ENCODE results near the gene EPGN.
"Not testable (repeated sequence)": the region's sequence is repeated elsewhere in the genome, so short reads cannot be mapped to it uniquely, and the experiment has no call there.

Gene EPGN

DNA sequence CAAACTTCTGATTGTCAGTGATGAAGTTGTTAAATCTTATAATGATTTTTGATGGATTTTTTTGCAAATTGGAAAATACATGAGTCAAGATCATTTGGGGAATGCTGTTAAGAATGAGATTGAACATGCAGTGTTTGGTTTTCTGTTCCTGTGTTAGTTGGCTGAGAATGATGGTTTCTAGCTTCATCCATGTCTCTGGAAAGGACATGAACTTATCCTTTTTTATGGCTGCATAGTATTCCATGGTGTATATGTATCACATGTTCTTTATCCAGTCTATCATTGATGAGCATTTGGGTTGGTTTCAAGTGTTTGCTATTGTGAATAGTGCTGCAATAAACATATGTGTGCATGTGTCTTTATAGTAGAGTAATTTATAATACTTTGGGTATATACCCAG is 32.2 kb downstream of the EPGN start:
- DNase-seq (ENCODE audit: low read depth): not testable (repeated sequence)

DNA sequence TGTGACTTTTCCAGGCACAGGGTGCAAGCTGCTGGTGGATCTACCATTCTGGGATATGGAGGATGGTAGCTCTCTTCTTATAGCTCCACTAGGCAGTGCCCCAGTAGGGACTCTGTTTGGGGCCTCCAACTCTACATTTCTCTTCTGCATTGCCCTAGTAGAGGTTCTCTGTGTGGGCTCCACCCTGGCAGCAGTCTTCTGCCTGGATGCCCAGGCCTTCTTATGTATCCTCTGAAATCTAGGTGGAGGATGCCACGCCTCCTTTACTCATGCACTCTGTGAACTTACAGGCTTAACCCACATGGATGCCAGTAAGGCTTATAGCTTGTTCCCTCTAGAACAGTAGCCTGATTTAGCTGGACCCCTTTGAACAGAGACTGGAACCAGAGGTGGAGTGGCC is 35.8 kb downstream of the EPGN start:
- no peak for DNase-seq (ENCODE audit: low read depth)

DNA sequence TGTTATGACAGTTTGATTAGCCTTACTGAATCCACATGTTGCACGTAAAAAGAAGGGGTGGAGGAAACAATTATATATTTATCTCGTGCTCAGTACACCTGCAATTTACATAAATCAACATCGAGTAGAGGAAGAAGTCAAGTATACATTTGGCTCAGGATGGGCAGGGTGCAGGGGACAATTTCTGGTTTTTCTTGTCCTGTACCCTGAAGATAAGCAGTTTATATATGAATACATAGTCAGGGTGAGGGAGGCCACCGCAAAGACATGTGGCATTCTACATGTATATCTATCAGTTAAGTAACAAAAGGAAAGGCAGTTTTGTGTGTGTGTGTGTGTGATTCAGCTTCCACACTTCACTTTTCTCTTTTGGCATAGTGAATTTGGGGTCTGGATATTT is 45.6 kb downstream of the EPGN start:
- DNase-seq (ENCODE audit: low read depth): no peak

DNA sequence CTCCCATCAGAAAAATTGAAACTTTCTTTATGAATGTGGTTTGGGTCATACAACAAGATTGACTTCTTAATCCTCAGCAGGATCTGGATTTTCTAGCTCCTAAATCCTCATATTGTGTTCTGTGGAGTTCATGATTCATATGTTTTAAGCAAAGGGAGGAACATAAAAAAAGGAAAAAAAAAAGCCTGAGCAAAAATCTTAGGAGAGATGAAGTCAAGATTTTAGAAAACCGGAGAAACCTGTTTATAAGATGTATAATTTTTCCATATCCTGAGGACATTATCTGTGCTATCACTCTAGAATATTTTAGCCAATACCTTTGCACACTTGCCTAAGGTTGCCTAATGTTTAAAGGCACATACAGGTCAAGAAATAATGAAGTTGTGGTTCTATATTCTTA is 49.7 kb downstream of the EPGN start:
- DNase-seq (ENCODE audit: low read depth): no peak

DNA sequence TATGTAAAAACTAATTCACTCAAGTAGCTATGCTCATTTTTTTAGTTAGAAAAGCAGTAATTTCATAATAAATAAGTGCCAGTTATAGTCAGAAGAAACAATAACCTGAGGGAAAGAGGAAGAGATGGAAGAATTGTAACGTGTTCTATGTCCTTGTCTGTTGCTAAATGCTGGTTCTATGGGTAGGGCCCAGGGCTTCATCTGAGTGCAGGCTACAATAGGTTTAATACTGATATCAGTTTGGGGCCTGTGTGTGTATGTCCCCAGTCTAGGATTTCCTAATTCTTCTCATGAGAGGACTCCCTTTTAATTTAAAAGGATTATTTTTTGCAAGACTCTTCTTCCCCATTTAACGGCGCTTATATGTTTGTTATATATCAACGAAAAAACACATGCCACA is 53.4 kb downstream of the EPGN start:
- DNase-seq (ENCODE audit: low read depth): no peak

DNA sequence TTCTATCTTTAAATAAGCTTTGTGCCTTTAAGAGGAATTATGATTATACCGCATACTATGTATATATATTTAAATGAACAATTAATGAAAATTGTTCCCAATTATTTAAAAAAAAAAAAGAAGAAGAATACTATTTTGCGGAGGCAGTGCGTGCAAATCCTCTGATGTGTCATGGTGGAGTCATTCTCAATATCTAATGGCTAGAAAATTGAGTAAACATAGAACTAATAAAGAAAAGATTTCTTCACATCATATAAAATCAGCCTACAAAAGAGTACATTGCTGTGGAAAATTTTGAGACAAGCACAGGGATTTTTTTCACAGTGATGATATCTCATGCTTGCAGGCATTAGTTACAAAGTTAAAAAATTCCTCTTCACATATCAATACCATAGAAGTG is 54.1 kb downstream of the EPGN start:
- DNase-seq (ENCODE audit: low read depth): no peak

DNA sequence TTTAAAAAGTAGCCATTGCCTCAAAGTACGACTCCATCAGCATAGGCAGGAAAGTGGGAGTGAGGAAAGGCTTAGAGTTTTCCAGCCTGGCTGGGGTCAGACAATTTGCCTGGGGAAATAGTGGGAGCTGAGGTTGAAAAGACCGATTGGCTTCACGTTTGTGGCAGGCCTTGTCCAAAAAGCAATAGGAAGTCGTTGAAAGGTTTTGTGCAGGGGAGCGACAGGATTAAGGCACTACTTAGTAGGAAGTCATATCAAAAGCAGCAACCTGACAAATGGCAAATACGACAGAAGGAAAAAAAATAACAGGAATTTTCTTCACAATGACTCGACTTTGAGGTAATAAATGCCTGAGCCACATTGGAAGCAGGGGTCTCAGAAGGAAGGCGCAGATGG is 56.0 kb downstream of the EPGN start:
- DNase-seq (ENCODE audit: low read depth): no peak

DNA sequence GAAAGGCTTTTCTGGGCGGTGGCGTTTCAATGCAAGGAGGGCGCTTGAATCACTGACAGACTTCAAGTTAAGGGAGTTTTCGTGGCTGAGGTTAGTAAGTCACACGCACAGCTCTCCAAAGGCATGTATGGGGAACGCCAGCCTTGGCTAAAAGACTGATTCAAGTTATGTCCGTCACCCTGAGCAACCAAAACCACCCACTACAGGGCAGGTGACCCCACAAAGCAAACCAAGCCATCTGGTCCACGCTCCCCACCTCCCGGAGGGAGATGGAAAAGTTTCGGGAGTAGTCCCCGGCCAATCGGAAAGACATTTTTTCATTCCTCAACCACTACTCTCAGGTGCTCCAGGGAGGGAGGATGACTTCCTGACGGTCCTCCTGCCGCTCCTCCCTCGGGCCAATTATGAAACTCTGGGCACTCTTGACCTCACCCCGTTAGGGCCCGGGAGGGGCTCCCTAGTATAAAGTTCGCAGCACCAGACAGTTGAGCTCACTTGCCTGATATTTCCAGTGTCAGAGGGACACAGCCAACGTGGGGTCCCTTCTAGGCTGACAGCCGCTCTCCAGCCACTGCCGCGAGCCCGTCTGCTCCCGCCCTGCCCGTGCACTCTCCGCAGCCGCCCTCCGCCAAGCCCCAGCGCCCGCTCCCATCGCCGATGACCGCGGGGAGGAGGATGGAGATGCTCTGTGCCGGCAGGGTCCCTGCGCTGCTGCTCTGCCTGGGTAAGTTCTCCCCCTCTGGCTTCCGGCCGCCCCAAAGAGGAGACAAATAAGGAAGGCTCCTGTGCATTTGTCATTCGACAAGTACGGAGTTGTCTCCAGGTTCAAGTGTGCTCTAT is 56.6 kb downstream of the EPGN start, which contains the start of gene EREG:
EREG (plus strand) TSS at position 494 of the 840 bp plus-strand sequence; CDS start at position 658, 164 bp downstream.
- DNase-seq (ENCODE audit: low read depth): peak; percentile 56

DNA sequence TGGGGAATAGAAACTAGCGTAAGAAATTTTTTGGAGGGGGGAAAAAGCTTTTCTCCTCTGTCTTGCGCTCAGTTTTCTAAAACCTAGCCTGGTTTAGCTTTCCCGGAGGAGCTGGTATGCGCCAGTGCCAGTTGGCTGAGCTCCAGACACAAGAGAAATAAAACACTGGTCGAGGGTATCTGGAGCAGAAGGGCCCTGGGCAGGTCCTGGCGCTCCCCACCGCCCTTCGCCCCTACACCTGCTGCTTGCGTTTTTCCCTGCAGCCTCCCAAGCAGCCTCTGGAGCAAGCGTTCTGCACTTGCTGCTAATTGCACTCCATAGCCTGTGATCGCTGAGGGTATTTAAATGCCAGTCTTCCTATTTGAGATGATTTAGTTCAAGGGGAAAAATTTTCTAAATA is 57.5 kb downstream of the EPGN start:
- DNase-seq (ENCODE audit: low read depth): peak; percentile 14
